Glutamatergic neuron (in vitro differentiated cells): ENCODE data around the gene CCDC9. TPM values are rescaled to one million over a fixed set of nuclear protein-coding genes. Genes with fewer than 3 reads are reported as not detected.
"Not testable (repeated sequence)": the region's sequence is repeated elsewhere in the genome, so short reads cannot be mapped to it uniquely, and the experiment has no call there.

ENCODE experiments used
- DNase-seq: peaks from one replicate; pipeline ENCODE4 v3.0.0; 2022
- H3K27ac Mint-ChIP-seq: one replicate; pipeline ENCODE4 v1.8.0; 2020; ENCODE audit warnings: mild to moderate bottlenecking, mixed read lengths, inconsistent platforms; ENCODE audit not compliant: unreplicated experiment
- H3K27me3 Mint-ChIP-seq: one replicate; pipeline ENCODE4 v1.8.0; 2020; ENCODE audit warnings: mild to moderate bottlenecking, moderate library complexity, mixed read lengths, inconsistent platforms; ENCODE audit not compliant: unreplicated experiment
- H3K36me3 Mint-ChIP-seq: one replicate; pipeline ENCODE4 v1.8.0; 2020; ENCODE audit warnings: mild to moderate bottlenecking, mixed read lengths, inconsistent platforms; ENCODE audit not compliant: unreplicated experiment
- H3K4me1 Mint-ChIP-seq: one replicate; pipeline ENCODE4 v1.8.0; 2020; ENCODE audit warnings: mild to moderate bottlenecking, low read depth, mixed read lengths, inconsistent platforms; ENCODE audit not compliant: unreplicated experiment
- H3K4me3 Mint-ChIP-seq: one replicate; pipeline ENCODE4 v1.8.0; 2020; ENCODE audit warnings: mild to moderate bottlenecking, mixed read lengths, inconsistent platforms; ENCODE audit not compliant: unreplicated experiment
- H3K9me3 Mint-ChIP-seq: one replicate; pipeline ENCODE4 v1.8.0; 2020; ENCODE audit warnings: mild to moderate bottlenecking, moderate library complexity, mixed read lengths, inconsistent platforms; ENCODE audit not compliant: unreplicated experiment
- total RNA-seq: library from RNA; stranded (reverse); fragmentation: NEBNext Ultra II Directional; extraction: Animal tissue kit (Norgen Biotek cat#: 25700); gene quantifications from one replicate; pipeline ENCODE4 v1.2.1, GENCODE V29; 2021; ENCODE audit not compliant: unreplicated experiment
- TF ChIP-seq, protein P1 (sequence below): fragments of 200-600 bp; sonication (generic); IDR thresholded peaks from one replicate; pipeline ENCODE4 v1.5.0; 2021; ENCODE audit not compliant: partially characterized antibody, unreplicated experiment

CCDC9 gene
- total RNA-seq, 1 donor from 2014 or later, result 16.8 TPM

DNA sequence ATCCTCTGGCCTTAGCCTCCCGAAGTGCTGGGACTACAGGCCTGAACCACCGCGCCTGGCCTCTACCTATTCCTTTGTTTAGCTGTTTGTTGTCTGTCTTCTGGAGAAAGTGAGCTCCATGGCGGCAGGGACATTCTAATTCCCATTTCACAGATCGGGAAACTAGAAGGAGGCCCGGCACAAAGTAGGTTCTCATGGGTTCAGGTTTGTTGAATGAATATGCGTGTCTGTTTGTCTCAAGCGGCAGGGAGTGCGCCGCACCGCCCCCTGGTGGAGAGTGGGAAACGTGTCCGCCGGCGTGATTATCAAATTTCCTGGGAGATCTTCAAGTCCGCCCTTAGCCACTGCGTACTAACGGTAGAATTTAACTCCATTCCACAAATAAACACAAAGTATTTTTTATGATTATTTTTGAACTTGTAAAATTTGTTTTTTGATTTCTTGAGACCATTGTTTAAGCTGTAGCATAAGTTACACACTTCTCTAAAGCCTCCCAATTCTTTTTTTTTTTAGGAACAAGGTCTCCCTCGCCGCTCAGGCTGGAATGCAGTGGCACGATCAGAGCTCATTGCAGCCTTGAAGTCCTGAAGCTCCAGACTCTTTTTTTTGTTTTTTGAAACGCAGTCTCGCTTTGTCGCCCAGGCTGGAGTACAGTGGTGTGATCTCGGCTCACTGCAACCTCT lies 8.9 kb upstream of the CCDC9 start:
- peak; percentile 85 for DNase-seq
- H3K27ac Mint-ChIP-seq, result peak overlapping the region; percentile 23
- H3K4me3 Mint-ChIP-seq, result peak overlapping the region; percentile 43
- H3K27me3 Mint-ChIP-seq, result peaks cover 16% of the 10 kb centered on the region
- H3K9me3 Mint-ChIP-seq, result peaks cover 14% of the 10 kb centered on the region
- H3K36me3 Mint-ChIP-seq, result peaks cover 4% of the 10 kb centered on the region
- peaks cover 10% of the 10 kb centered on the region for H3K4me1 Mint-ChIP-seq
- TF ChIP-seq, protein P1, sequence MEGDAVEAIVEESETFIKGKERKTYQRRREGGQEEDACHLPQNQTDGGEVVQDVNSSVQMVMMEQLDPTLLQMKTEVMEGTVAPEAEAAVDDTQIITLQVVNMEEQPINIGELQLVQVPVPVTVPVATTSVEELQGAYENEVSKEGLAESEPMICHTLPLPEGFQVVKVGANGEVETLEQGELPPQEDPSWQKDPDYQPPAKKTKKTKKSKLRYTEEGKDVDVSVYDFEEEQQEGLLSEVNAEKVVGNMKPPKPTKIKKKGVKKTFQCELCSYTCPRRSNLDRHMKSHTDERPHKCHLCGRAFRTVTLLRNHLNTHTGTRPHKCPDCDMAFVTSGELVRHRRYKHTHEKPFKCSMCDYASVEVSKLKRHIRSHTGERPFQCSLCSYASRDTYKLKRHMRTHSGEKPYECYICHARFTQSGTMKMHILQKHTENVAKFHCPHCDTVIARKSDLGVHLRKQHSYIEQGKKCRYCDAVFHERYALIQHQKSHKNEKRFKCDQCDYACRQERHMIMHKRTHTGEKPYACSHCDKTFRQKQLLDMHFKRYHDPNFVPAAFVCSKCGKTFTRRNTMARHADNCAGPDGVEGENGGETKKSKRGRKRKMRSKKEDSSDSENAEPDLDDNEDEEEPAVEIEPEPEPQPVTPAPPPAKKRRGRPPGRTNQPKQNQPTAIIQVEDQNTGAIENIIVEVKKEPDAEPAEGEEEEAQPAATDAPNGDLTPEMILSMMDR, result peak; percentile 97

DNA sequence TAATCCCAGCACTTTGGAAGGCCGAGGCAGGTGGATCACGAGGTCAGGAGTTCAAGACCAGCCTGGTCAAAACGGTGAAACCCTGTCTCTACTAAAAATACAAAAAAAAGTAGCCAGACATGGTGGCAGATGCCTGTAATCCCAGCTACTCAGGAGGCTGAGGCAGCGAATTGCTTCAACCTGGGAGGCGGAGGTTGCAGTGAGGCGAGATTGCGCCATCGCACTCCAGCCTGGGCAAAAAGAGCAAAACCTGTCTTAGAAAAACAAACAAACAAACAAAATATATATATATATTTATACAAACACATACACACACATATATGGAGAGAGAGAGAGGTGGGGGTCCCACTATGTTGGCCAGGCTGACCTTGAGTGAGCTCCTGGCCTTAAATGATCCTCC lies 3.3 kb upstream of the CCDC9 start:
- DNase-seq, H3K27ac Mint-ChIP-seq, H3K4me3 Mint-ChIP-seq, H3K36me3 Mint-ChIP-seq, H3K9me3 Mint-ChIP-seq, H3K4me1 Mint-ChIP-seq: not testable (repeated sequence)
- H3K27me3 Mint-ChIP-seq, result peaks cover 15% of the 10 kb centered on the region

DNA sequence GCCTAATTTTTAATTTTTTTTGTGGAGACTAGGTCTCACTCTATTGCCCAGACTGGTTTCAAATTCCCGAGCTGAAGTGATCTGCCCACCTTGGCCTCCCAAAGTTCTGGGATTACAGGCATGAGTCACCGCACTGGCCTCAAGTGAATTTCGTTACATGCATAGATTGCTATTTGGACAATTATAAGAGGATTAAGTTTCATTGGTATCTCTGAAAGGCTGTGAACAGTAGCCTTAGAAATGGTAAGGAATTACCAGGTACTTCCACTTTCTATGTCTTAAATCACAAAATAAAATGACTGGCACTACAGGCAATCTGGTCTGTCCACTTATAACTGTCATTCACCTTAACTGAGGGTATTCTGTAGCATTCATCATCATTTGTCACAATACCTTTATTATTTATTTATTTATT lies 2.9 kb upstream of the CCDC9 start:
- Mint-ChIP-seq H3K27me3 (peaks cover 15% of the 10 kb centered on the region), H3K27ac (no peak overlapping the region), H3K4me1 (peaks cover 7% of the 10 kb centered on the region), H3K9me3 (peaks cover 10% of the 10 kb centered on the region), H3K4me3 (no peak overlapping the region), H3K36me3 (no peaks in the 10 kb centered on the region)
- DNase-seq, result no peak
- TF ChIP-seq, protein P1, result no peak

DNA sequence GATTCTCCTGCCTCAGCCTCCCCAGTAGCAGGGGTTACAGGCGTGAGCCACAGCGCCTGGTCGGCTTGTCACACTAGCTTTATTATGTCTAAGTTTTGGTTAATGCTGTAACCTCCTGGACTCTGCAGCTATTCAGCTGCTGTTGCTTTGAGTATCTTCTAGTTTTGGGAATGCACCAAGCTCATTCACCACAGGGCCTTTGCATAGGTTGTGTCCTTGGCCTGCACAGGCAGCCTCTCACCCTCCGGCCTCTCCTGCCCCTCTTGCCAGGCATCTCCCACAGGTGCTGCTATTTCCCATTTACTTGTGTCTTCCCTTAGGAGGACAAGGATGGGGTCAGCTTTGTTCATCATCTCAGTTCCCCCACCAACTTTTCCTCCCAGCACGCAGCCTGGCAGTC lies 2.4 kb upstream of the CCDC9 start:
- Mint-ChIP-seq H3K27me3 (peaks cover 19% of the 10 kb centered on the region), H3K4me1 (peaks cover 10% of the 10 kb centered on the region), H3K27ac (no peak overlapping the region), H3K9me3 (peaks cover 10% of the 10 kb centered on the region), H3K36me3 (no peaks in the 10 kb centered on the region), H3K4me3 (no peak overlapping the region)
- no peak for DNase-seq
- TF ChIP-seq, protein P1, result no peak

DNA sequence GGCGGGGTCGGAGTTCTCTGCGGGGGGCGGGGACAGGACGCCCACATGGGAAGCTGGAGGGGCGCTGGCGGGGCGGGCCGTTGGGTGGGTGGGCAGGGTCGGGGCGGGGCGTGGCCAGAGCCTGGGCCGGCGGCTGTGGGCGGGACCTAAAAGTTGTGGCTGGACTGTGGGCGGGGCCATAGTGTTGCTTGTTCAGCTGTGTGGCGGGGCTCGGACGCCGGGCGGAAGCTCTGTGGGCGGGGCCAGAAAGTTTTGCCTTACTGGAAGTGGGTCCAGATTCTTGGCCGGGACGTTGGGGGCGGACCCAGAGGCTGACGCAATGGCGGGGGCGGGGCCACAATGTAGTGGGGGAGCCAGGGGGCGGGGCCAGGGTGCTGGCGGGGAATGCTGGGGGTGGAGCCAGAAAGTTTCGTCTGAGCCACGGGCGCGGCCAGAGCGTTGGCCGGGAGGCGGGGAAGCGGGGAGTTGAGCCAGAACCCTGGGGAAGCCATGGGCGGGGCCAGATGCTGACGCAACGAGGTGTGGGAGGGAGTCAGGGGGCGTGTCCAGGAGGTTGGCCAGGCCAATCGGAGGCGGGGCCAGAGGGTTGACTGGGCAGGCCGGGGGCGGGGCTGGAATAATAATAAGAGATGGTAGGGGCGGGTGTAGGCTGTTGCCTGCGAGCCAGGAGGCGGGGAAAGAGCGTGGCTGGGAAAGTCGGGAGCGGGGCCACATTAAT lies 527 bp downstream of the CCDC9 start:
- Mint-ChIP-seq H3K9me3 (peaks cover 14% of the 10 kb centered on the region), H3K4me1 (peaks cover 10% of the 10 kb centered on the region), H3K27ac (peak overlapping the region; percentile 78), H3K27me3 (peaks cover 27% of the 10 kb centered on the region), H3K36me3 (no peaks in the 10 kb centered on the region), H3K4me3 (peak overlapping the region; percentile 94)
- peak; percentile 100 for DNase-seq
- TF ChIP-seq, protein P1, result no peak
